ENCODE data around the gene CCNDBP1. TPM values are rescaled to one million over a fixed set of nuclear protein-coding genes. Genes with fewer than 3 reads are reported as not detected.

The CCNDBP1 gene
- total RNA-seq, 1 experiment from 2014 or later, result 20.4 TPM

- Mint-ChIP-seq H3K9me3 (no peaks in the 10 kb centered on the region), H3K27me3 (ENCODE audit: low read depth) (no peaks in the 10 kb centered on the region), H3K4me3 (peak overlapping the region; percentile 96), H3K36me3 (no peaks in the 10 kb centered on the region), H3K4me1 (peaks cover 18% of the 10 kb centered on the region), H3K27ac (peak overlapping the region; percentile 90)
- ChIA-PET CTCF (interaction anchor here (0.5 to 2.4 kb wide), 10 partner anchors 10 to 819 kb away, joined by 3 to 13 read pairs (median 4); no protein-coding TSS in a partner anchor), POLR2A (no interaction called here)
- TF ChIP-seq ZNF396 (CRISPR knock-in tag; IDR thresholded peaks at IDR 0.05; ENCODE audit: borderline replicate concordance) (no peak), JUN (CRISPR knock-in tag; IDR thresholded peaks at IDR 0.05) (no peak), JAZF1 (CRISPR knock-in tag; IDR thresholded peaks at IDR 0.05) (no peak)
- DNase-seq (ENCODE audit: low spot score) (no peak), ATAC-seq (peak; percentile 1)
Observed at GRCh38 chr15:43184407-43185124, 637 bp upstream of the CCNDBP1 start.

GRCh38 chr15:43186003-43186353 lies 775 bp downstream of the CCNDBP1 start:
- H3K36me3 Mint-ChIP-seq, result peaks cover 6% of the 10 kb centered on the region; the same call in 1 of the 2 replicates
- no peaks in the 10 kb centered on the region for H3K9me3 Mint-ChIP-seq
- H3K27ac Mint-ChIP-seq, result peak overlapping the region; percentile 83
- ATAC-seq, result peak; percentile 2
- H3K27me3 Mint-ChIP-seq (ENCODE audit: low read depth), result no peaks in the 10 kb centered on the region
- DNase-seq (ENCODE audit: low spot score), result no peak
- POLR2A ChIA-PET, result no interaction called here
- H3K4me1 Mint-ChIP-seq, result peaks cover 12% of the 10 kb centered on the region
- CTCF ChIA-PET, result interaction anchor here (0.9 to 2.4 kb wide), 6 partner anchors 9 to 100 kb away, joined by 4 to 13 read pairs (median 8); no protein-coding TSS in a partner anchor
- peak overlapping the region; percentile 96 for H3K4me3 Mint-ChIP-seq
- no peak for TF ChIP-seq RORB (CRISPR knock-in tag; IDR thresholded peaks at IDR 0.05)
- no peak for TF ChIP-seq AFF4 (CRISPR knock-in tag; IDR thresholded peaks at IDR 0.05; ENCODE audit: borderline replicate concordance)
- TF ChIP-seq ELF4 (CRISPR knock-in tag; IDR thresholded peaks at IDR 0.05; ENCODE audit: low read depth), result no peak
- no peak for TF ChIP-seq CBFB (CRISPR knock-in tag; IDR thresholded peaks at IDR 0.05; ENCODE audit: low read depth)
- TF ChIP-seq ZNF138 (CRISPR knock-in tag; conservative IDR thresholded peaks at IDR 0.05), result no peak

GRCh38 chr15:43187544-43188155 lies 2.4 kb downstream of the CCNDBP1 start:
- ATAC-seq (no peak), DNase-seq (ENCODE audit: low spot score) (no peak)
- H3K36me3 Mint-ChIP-seq, result peaks cover 13% of the 10 kb centered on the region; the same call in 1 of the 2 replicates
- H3K27me3 Mint-ChIP-seq (ENCODE audit: low read depth), result no peaks in the 10 kb centered on the region
- H3K9me3 Mint-ChIP-seq, result no peaks in the 10 kb centered on the region
- ChIA-PET CTCF (no interaction called here), POLR2A (no interaction called here)
- TF ChIP-seq RORB (CRISPR knock-in tag; IDR thresholded peaks at IDR 0.05), result no peak
- TF ChIP-seq CTCF (IDR thresholded peaks at IDR 0.05), result peak; percentile 36; the same call in 1 of the 2 replicates
- H3K4me3 Mint-ChIP-seq, result peak overlapping the region; percentile 45
- H3K4me1 Mint-ChIP-seq, result peaks cover 12% of the 10 kb centered on the region
- H3K27ac Mint-ChIP-seq, result no peak overlapping the region

GRCh38 chr15:43189296-43189695 lies 4.1 kb downstream of the CCNDBP1 start:
- Mint-ChIP-seq H3K4me3 (no peak overlapping the region), H3K4me1 (peaks cover 12% of the 10 kb centered on the region), H3K27ac (no peak overlapping the region), H3K36me3 (peaks cover 15% of the 10 kb centered on the region; the same call in 1 of the 2 replicates), H3K27me3 (ENCODE audit: low read depth) (no peaks in the 10 kb centered on the region), H3K9me3 (no peaks in the 10 kb centered on the region)
- POLR2A ChIA-PET, result no interaction called here
- no peak for TF ChIP-seq TEAD4 (CRISPR knock-in tag; IDR thresholded peaks at IDR 0.05)
- no peak for TF ChIP-seq ARID4B (CRISPR knock-in tag; IDR thresholded peaks at IDR 0.05; ENCODE audit: borderline replicate concordance)
- CTCF ChIA-PET, result interaction anchor here (2.4 kb wide), 1 partner anchor 15 kb away, joined by 11 read pairs; no protein-coding TSS in a partner anchor
- no peak for ATAC-seq
- no peak for DNase-seq (ENCODE audit: low spot score)

Data from WTC11 (cell line).